Stomach (tissue), 4 donors: ENCODE data around the gene KHDC4.

Experiments
- CTCF ChIP-seq, 7 experiments: fragments of 450-650 bp in 4 of 7; fragments of 200-600 bp in 3 of 7; sonication (generic) in 3 of 7; IDR thresholded peaks; one replicate each; pipeline ENCODE4 v1.5.1; 2016 to 2019; ENCODE audit warnings: antibody characterized with exemption in 7 of 7, control low read depth in 2 of 7, mild to moderate bottlenecking in 1 of 7
- POLR2A ChIP-seq, 4 donors: fragments of 450-650 bp; IDR thresholded peaks; one replicate each; pipeline ENCODE4 v1.6.1; 2016; ENCODE audit warnings: antibody characterized with exemption in 4 of 4, control low read depth in 2 of 4, mild to moderate bottlenecking in 1 of 4, moderate library complexity in 1 of 4

GRCh38 chr1:155979597-155980343 lies 45.6 kb upstream of the KHDC4 start:
- TF ChIP-seq CTCF (IDR thresholded peaks at IDR 0.05) (no peak), POLR2A (IDR thresholded peaks at IDR 0.05) (no peak)
